Liver (tissue), 9 donors: ENCODE results near the gene DLST. TPM values are rescaled to one million over a fixed set of nuclear protein-coding genes. Genes with fewer than 3 reads are reported as not detected.

Experiments
- DNase-seq: peaks from one replicate; pipeline ENCODE4 v3.0.0-alpha.2; 2017; ENCODE audit warnings: low spot score
- H3K27ac ChIP-seq, 2 donors: one replicate each; pipeline ENCODE4 v1.7.0; 2013; ENCODE audit warnings: inconsistent platforms in 2 of 2, low read length in 2 of 2, control low read depth in 1 of 2, low read depth in 1 of 2, mild to moderate bottlenecking in 1 of 2
- H3K27me3 ChIP-seq, 4 donors: one replicate each; pipeline versions ENCODE4 v1.6.1 to v1.7.0; 2013; ENCODE audit warnings: low read length in 3 of 4, inconsistent platforms in 1 of 4, mild to moderate bottlenecking in 1 of 4, moderate library complexity in 1 of 4; ENCODE audit not compliant: control insufficient read depth in 4 of 4, insufficient read depth in 4 of 4
- H3K36me3 ChIP-seq, 4 donors: one replicate each; pipeline versions ENCODE4 v1.6.1 to v1.7.0; 2013; ENCODE audit warnings: low read length in 3 of 4, mild to moderate bottlenecking in 3 of 4, low read depth in 1 of 4, moderate library complexity in 1 of 4; ENCODE audit not compliant: control insufficient read depth in 4 of 4, insufficient read depth in 3 of 4
- H3K4me1 ChIP-seq, 4 donors: one replicate each; pipeline versions ENCODE4 v1.6.1 to v1.7.0; 2013; ENCODE audit warnings: low read length in 3 of 4, mild to moderate bottlenecking in 3 of 4, moderate library complexity in 1 of 4; ENCODE audit not compliant: control insufficient read depth in 4 of 4, insufficient read depth in 4 of 4
- H3K4me3 ChIP-seq, 3 donors: one replicate each; pipeline versions ENCODE4 v1.6.1 to v1.7.0; 2013; ENCODE audit warnings: low read length in 3 of 3, control low read depth in 1 of 3, low read depth in 1 of 3, mild to moderate bottlenecking in 1 of 3
- H3K9ac ChIP-seq, 2 donors: one replicate each; pipeline ENCODE4 v1.7.0; 2013; ENCODE audit warnings: low read length in 2 of 2, mild to moderate bottlenecking in 2 of 2, moderate library complexity in 2 of 2, control low read depth in 1 of 2, low read depth in 1 of 2
- H3K9me3 ChIP-seq, 4 donors: one replicate each; pipeline versions ENCODE4 v1.6.1 to v1.7.0; 2013; ENCODE audit warnings: low read length in 3 of 4; ENCODE audit not compliant: control insufficient read depth in 4 of 4
- EGR1 ChIP-seq, 2 donors: IDR thresholded peaks; 2 replicates each; pipeline ENCODE4 v1.6.1; 2016 to 2018; ENCODE audit warnings: antibody characterized with exemption in 2 of 2, low read depth in 2 of 2
- FOXA1 ChIP-seq: IDR thresholded peaks from 2 replicates; pipeline ENCODE4 v1.6.1; 2016; ENCODE audit warnings: antibody characterized with exemption
- FOXA2 ChIP-seq: IDR thresholded peaks from 2 replicates; pipeline ENCODE4 v1.6.1; 2016; ENCODE audit warnings: antibody characterized with exemption
- GABPA ChIP-seq, 2 donors: IDR thresholded peaks in 1 of 2; conservative IDR thresholded peaks in 1 of 2; 2 replicates each; pipeline ENCODE4 v1.6.1; 2016; ENCODE audit warnings: antibody characterized with exemption in 2 of 2, mild to moderate bottlenecking in 1 of 2, moderate library complexity in 1 of 2
- HNF4A ChIP-seq, 2 donors: conservative IDR thresholded peaks; 2 replicates each; pipeline ENCODE4 v1.6.1; 2016; ENCODE audit warnings: antibody characterized with exemption in 2 of 2, mild to moderate bottlenecking in 2 of 2
- HNF4G ChIP-seq: IDR thresholded peaks from 2 replicates; pipeline ENCODE4 v1.6.1; 2016; ENCODE audit warnings: antibody characterized with exemption
- JUND ChIP-seq, 2 donors: IDR thresholded peaks; 2 replicates each; pipeline ENCODE4 v1.6.1; 2016; ENCODE audit warnings: antibody characterized with exemption in 2 of 2
- NR2F2 ChIP-seq: IDR thresholded peaks from 2 replicates; pipeline ENCODE4 v1.6.1; 2016; ENCODE audit warnings: antibody characterized with exemption
- RAD21 ChIP-seq, 2 donors: IDR thresholded peaks; 2 replicates each; pipeline ENCODE4 v1.6.1; 2016; ENCODE audit warnings: antibody characterized with exemption in 2 of 2, mild to moderate bottlenecking in 2 of 2
- RXRA ChIP-seq, 2 donors: IDR thresholded peaks; 2 replicates each; pipeline ENCODE4 v1.6.1; 2017 to 2018; ENCODE audit warnings: antibody characterized with exemption in 2 of 2, mild to moderate bottlenecking in 1 of 2
- SP1 ChIP-seq: IDR thresholded peaks from 2 replicates; pipeline ENCODE4 v1.6.1; 2018; ENCODE audit warnings: antibody characterized with exemption, mild to moderate bottlenecking
- TAF1 ChIP-seq: conservative IDR thresholded peaks from 2 replicates; pipeline ENCODE4 v1.6.1; 2016; ENCODE audit warnings: antibody characterized with exemption, mild to moderate bottlenecking
- YY1 ChIP-seq: IDR thresholded peaks from 2 replicates; pipeline ENCODE4 v1.6.1; 2016; ENCODE audit warnings: antibody characterized with exemption, mild to moderate bottlenecking
- WGBS: extraction: QIAGEN DNeasy Blood & Tissue Kit; methylation state at CpG from one replicate; pipeline ENCODE4 v1.1.7; 2013; 5-methylcytosine and 5-hydroxymethylcytosine counted together
- polyA plus RNA-seq, 2 donors: library from polyadenylated mRNA; stranded (reverse) in 1 of 2; unstranded in 1 of 2; fragments of 200-250 nt in 1 of 2; fragments of >200 nt in 1 of 2; fragmentation: Nextera tagmentation in 1 of 2; extraction: Ambion mirVana in 1 of 2; gene quantifications; one replicate each; pipeline versions ENCODE4 v1.2.1 to v1.2.3, GENCODE V29; 2013 to 2015
- total RNA-seq, 2 donors: library from RNA; depleted of rRNA; stranded (reverse); fragments of >200 nt; gene quantifications; one replicate each; pipeline ENCODE4 v1.2.3, GENCODE V29; 2014
- TF ChIP-seq, protein P1 (sequence below): fragments of 150-350 bp; IDR thresholded peaks from 2 replicates; pipeline ENCODE4 v1.5.1; 2017; ENCODE audit warnings: improper control_type of control experiment, low read depth, low read length; ENCODE audit not compliant: missing input control
- TF ChIP-seq, protein P2 (sequence below): IDR thresholded peaks from 2 replicates; pipeline ENCODE4 v1.6.1; 2016; ENCODE audit warnings: antibody characterized with exemption
- TF ChIP-seq, protein P3 (sequence below): IDR thresholded peaks from 2 replicates; pipeline ENCODE4 v1.6.1; 2016; ENCODE audit warnings: antibody characterized with exemption
- TF ChIP-seq, protein P4 (sequence below): IDR thresholded peaks from 2 replicates; pipeline ENCODE4 v1.6.1; 2016; ENCODE audit warnings: antibody characterized with exemption
- donor health status: healthy.
- donor health status: healthy.
- donor health status: healthy.
- donor health status: healthy.
- donor health status: healthy.

Gene DLST
- total and polyA plus RNA-seq, 4 donors: 10.7 to 69.3 (median 49.5) TPM

DNA sequence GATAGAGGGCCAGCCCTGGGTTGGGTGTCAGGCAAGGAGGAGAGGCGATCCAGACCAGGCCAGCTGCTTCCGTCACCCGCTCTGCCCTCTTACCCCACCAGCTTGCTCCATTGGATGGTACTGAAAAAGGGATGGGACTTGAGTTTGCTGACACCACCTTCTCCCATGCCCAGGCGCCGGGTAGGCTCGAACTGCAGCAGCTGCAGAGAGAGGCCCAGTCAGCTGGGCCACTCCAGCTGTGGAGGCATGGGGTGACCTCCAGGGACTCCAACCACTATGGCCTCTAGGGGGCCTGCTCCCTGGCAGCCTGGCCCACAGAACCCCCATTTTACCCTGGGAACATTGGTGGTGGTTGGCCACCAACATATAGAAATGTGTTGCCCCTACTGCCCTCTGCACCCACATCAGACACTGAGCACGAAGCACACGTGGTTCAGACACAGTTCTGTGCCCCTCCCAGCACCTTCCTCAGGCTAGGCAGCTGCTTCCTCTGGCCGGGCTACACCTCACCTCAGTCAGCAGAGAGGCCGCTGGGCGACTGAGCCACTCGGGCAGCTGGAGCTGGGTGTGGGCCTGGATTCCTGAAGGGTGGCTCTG, 25.3 kb downstream of the DLST start (continued):
- TF ChIP-seq, protein P1, sequence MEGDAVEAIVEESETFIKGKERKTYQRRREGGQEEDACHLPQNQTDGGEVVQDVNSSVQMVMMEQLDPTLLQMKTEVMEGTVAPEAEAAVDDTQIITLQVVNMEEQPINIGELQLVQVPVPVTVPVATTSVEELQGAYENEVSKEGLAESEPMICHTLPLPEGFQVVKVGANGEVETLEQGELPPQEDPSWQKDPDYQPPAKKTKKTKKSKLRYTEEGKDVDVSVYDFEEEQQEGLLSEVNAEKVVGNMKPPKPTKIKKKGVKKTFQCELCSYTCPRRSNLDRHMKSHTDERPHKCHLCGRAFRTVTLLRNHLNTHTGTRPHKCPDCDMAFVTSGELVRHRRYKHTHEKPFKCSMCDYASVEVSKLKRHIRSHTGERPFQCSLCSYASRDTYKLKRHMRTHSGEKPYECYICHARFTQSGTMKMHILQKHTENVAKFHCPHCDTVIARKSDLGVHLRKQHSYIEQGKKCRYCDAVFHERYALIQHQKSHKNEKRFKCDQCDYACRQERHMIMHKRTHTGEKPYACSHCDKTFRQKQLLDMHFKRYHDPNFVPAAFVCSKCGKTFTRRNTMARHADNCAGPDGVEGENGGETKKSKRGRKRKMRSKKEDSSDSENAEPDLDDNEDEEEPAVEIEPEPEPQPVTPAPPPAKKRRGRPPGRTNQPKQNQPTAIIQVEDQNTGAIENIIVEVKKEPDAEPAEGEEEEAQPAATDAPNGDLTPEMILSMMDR: no peak
- TF ChIP-seq FOXA1: no peak

DNA sequence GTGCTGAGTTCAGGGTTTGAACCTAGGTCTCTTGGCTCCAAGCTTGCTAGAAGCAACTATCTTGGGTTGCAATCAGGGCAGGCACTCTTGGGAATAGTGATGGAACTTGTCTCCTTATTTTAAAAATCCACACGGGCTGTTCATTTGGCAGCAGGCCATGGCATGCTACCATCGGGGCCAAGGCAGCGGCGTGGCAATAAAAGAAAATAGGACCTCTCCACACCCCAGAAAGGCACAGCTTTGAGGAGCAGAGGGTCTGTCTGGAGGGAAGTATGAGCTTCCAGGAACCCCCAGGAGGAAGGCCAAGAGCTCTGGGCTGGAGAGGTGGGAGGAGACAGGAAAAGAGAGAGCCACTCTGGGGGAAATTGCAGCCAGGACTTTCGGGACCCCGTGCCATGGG, 26.0 kb downstream of the DLST start:
- TF ChIP-seq HNF4G (no peak), GABPA (IDR thresholded peaks at IDR 0.05 in 1 of 2, conservative IDR thresholded peaks at IDR 0.05 in 1 of 2) (no peak), RXRA (IDR thresholded peaks at IDR 0.05) (no peak), SP1 (no peak), YY1 (no peak), HNF4A (conservative IDR thresholded peaks at IDR 0.05) (no peak)
- TF ChIP-seq, protein P2, sequence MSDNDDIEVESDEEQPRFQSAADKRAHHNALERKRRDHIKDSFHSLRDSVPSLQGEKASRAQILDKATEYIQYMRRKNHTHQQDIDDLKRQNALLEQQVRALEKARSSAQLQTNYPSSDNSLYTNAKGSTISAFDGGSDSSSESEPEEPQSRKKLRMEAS: no peak
- TF ChIP-seq, protein P3, sequence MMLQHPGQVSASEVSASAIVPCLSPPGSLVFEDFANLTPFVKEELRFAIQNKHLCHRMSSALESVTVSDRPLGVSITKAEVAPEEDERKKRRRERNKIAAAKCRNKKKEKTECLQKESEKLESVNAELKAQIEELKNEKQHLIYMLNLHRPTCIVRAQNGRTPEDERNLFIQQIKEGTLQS: no peak
- TF ChIP-seq, protein P4, sequence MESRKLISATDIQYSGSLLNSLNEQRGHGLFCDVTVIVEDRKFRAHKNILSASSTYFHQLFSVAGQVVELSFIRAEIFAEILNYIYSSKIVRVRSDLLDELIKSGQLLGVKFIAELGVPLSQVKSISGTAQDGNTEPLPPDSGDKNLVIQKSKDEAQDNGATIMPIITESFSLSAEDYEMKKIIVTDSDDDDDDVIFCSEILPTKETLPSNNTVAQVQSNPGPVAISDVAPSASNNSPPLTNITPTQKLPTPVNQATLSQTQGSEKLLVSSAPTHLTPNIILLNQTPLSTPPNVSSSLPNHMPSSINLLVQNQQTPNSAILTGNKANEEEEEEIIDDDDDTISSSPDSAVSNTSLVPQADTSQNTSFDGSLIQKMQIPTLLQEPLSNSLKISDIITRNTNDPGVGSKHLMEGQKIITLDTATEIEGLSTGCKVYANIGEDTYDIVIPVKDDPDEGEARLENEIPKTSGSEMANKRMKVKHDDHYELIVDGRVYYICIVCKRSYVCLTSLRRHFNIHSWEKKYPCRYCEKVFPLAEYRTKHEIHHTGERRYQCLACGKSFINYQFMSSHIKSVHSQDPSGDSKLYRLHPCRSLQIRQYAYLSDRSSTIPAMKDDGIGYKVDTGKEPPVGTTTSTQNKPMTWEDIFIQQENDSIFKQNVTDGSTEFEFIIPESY: no peak
- H3K4me1 ChIP-seq: no peaks in the 10 kb centered on the region
- H3K36me3 ChIP-seq: peaks cover 0 to 18% (median 7%) of the 10 kb centered on the region in 4 donors
- no peak overlapping the region for H3K27ac ChIP-seq
- DNase-seq: no peak
- H3K9ac ChIP-seq: no peak overlapping the region
- H3K27me3 ChIP-seq: no peaks in the 10 kb centered on the region
- no peak overlapping the region for H3K4me3 ChIP-seq
- H3K9me3 ChIP-seq: no peaks in the 10 kb centered on the region
- 51% methylated on average over 6 of the region's 6 CpGs for WGBS

DNA sequence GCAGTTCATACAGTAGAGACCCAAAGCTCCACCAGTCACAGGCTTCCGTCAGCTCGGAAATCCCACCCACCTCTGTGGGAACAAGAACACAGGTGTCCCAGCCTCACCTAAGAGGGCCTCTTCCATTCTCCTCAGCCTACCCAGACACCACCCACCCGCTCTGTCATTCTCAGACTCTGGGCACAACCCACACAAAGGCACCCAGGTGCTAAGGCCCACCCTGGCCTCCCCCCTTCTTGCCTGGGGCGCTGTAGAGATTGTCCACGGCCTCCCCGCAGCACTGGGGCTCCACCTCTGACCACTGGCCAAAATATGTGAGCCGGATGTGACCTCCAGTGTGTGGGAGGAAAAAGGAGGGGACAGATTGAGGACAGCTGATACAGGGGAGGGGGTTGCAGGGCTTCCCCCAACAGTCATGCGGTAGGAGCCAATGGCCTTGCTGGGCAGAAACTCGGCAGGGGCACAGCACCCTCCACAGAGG, 27.2 kb downstream of the DLST start:
- no peak overlapping the region for H3K9ac ChIP-seq
- no peak for DNase-seq
- H3K36me3 ChIP-seq: peaks cover 0 to 10% (median under 1%) of the 10 kb centered on the region in 4 donors
- peaks cover 0 to 4% (median 1%) of the 10 kb centered on the region in 4 donors for H3K4me1 ChIP-seq
- WGBS: 75% methylated on average over 9 of the region's 9 CpGs
- no peaks in the 10 kb centered on the region for H3K27me3 ChIP-seq
- no peaks in the 10 kb centered on the region for H3K9me3 ChIP-seq
- no peak overlapping the region for H3K4me3 ChIP-seq
- H3K27ac ChIP-seq: no peak overlapping the region
- no peak for TF ChIP-seq EGR1 (IDR thresholded peaks at IDR 0.05; ENCODE audit: low read depth in 2 of 2)
- no peak for TF ChIP-seq JUND (IDR thresholded peaks at IDR 0.05)
- TF ChIP-seq TAF1: no peak
- no peak for TF ChIP-seq FOXA2
- no peak for TF ChIP-seq RAD21 (IDR thresholded peaks at IDR 0.05)
- no peak for TF ChIP-seq NR2F2
- TF ChIP-seq GABPA (IDR thresholded peaks at IDR 0.05 in 1 of 2, conservative IDR thresholded peaks at IDR 0.05 in 1 of 2): no peak
- TF ChIP-seq FOXA1: no peak
- TF ChIP-seq, protein P2: no peak
- TF ChIP-seq, protein P3: no peak
- TF ChIP-seq RXRA (IDR thresholded peaks at IDR 0.05): no peak
- no peak for TF ChIP-seq SP1
- TF ChIP-seq, protein P4: no peak
- TF ChIP-seq, protein P1: no peak
